ENCODE measurements around the gene VASP. TPM values are rescaled to one million over a fixed set of nuclear protein-coding genes. Genes with fewer than 3 reads are reported as not detected.

Gene VASP
- total and polyA plus RNA-seq, 7 donors: 13.5 to 76.3 (median 22.7) TPM

DNA sequence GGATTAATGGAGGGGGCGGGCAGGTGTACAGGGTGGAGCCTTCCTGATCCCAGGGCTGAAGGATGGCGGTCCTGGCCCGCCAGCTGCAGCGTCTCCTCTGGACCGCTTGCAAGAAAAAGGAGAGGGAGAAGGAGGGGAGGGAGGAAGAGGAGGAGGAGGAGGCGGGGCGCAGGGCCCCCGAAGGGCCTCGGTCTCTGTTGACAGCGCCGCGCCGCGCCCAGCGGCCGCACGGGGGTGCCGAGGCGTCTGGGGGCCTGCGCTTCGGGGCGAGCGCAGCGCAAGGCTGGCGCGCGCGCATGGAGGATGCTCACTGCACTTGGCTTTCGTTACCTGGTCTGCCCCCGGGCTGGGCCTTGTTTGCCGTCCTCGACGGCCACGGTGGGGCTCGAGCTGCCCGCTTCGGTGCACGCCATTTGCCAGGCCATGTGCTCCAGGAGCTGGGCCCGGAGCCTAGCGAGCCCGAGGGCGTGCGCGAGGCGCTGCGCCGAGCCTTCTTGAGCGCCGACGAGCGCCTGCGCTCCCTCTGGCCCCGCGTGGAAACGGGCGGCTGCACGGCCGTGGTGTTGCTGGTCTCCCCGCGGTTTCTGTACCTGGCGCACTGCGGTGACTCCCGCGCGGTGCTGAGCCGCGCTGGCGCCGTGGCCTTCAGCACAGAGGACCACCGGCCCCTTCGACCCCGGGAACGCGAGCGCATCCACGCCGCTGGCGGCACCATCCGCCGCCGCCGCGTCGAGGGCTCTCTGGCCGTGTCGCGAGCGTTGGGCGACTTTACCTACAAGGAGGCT is 8.7 kb upstream of the VASP start, which contains the start of gene PPM1N:
Gene PPM1N, plus strand, starts transcription at position 33 of the 785 bp plus-strand sequence. Its CDS starts 30 bp downstream, at position 63.
- Histone ChIP-seq H3K27ac (no peak within 1 kb of the TSS), H3K36me3 (ENCODE audit: insufficient read depth in 1 of 2, low read depth in 1 of 2) (no peaks in the 10 kb centered on the region), H3K27me3 (ENCODE audit: insufficient read depth in 3 of 3, low read length in 2 of 3) (peaks cover 0 to 43% (median 2%) of the 10 kb centered on the region in 3 donors), H3K4me1 (peaks cover 9% of the 10 kb centered on the region), H3K4me3 (peak within 1 kb of the TSS; percentile 52), H3K9me3 (no peaks in the 10 kb centered on the region)
- intact Hi-C loops (cut with DNase I): loop anchor here (1.0 to 10.0 kb wide), 3 partner anchors 21 to 174 kb away; partner anchors contain the start of gene CKM (in 1 of the 2)
- 1 to 2% (median 2%) methylated on average over 62 to 89 of the region's 89 CpGs for WGBS, 3 donors
- peak in 1 of 2 donors; percentile 66 for DNase-seq
- ATAC-seq: no peak
- TF ChIP-seq, protein P1, sequence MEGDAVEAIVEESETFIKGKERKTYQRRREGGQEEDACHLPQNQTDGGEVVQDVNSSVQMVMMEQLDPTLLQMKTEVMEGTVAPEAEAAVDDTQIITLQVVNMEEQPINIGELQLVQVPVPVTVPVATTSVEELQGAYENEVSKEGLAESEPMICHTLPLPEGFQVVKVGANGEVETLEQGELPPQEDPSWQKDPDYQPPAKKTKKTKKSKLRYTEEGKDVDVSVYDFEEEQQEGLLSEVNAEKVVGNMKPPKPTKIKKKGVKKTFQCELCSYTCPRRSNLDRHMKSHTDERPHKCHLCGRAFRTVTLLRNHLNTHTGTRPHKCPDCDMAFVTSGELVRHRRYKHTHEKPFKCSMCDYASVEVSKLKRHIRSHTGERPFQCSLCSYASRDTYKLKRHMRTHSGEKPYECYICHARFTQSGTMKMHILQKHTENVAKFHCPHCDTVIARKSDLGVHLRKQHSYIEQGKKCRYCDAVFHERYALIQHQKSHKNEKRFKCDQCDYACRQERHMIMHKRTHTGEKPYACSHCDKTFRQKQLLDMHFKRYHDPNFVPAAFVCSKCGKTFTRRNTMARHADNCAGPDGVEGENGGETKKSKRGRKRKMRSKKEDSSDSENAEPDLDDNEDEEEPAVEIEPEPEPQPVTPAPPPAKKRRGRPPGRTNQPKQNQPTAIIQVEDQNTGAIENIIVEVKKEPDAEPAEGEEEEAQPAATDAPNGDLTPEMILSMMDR (IDR thresholded peaks at IDR 0.05): no peak

DNA sequence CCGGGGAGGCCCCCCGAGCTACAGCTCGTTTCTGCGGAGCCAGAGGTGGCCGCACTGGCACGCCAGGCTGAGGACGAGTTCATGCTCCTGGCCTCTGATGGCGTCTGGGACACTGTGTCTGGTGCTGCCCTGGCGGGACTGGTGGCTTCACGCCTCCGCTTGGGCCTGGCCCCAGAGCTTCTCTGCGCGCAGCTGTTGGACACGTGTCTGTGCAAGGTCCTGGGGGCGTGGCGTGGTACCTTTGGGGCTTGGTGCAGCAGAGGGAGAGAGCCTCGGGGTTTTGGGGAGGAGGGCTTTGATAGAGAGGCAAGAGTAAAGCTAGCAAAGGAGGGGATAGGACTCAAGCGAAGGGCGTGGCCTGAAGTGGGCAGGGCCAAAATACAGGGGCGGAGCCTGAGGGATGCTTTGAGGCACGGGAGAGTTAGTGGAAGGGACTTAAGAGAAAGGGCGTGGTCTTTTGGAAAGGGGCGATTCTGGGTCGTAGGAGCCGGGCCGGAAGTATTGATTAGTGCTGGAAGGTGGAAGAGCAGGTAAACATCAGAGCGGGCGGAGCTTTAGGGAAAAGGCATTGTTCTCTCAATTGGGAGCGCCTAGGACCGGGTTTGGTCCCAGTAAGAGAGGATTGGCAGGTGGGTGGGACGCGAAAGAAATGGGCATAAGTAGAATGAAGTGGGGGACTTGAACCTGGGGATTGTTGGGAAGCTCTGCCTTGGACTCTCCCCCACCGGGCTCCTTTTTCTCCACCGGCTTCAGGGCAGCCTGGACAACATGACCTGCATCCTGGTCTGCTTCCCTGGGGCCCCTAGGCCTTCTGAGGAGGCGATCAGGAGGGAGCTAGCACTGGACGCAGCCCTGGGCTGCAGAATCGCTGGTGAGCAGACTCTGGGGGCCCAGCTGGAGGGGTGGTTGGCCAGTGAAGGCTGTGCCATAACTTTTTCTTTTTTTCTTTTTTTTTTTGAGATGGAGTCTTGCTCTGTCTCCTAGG is 7.8 kb upstream of the VASP start:
- Histone ChIP-seq H3K27me3 (ENCODE audit: insufficient read depth in 3 of 3, low read length in 2 of 3) (peaks cover 0 to 43% (median 2%) of the 10 kb centered on the region in 3 donors), H3K36me3 (ENCODE audit: insufficient read depth in 1 of 2, low read depth in 1 of 2) (no peaks in the 10 kb centered on the region), H3K9me3 (no peaks in the 10 kb centered on the region), H3K4me1 (peaks cover 9% of the 10 kb centered on the region), H3K4me3 (peak overlapping the region; percentile 39), H3K27ac (no peak overlapping the region)
- TF ChIP-seq, protein P1 (IDR thresholded peaks at IDR 0.05): no peak
- peak; percentile 31 to 57 (median 51) for ATAC-seq
- WGBS, 3 donors: 8 to 10% (median 10%) methylated on average over 37 of the region's 37 CpGs
- peak; percentile 62 to 80 for DNase-seq
- intact Hi-C loops (cut with DNase I): loop anchor here (1.0 to 10.0 kb wide), 3 partner anchors 20 to 175 kb away; partner anchors contain the start of gene CKM (in 1 of the 2)

DNA sequence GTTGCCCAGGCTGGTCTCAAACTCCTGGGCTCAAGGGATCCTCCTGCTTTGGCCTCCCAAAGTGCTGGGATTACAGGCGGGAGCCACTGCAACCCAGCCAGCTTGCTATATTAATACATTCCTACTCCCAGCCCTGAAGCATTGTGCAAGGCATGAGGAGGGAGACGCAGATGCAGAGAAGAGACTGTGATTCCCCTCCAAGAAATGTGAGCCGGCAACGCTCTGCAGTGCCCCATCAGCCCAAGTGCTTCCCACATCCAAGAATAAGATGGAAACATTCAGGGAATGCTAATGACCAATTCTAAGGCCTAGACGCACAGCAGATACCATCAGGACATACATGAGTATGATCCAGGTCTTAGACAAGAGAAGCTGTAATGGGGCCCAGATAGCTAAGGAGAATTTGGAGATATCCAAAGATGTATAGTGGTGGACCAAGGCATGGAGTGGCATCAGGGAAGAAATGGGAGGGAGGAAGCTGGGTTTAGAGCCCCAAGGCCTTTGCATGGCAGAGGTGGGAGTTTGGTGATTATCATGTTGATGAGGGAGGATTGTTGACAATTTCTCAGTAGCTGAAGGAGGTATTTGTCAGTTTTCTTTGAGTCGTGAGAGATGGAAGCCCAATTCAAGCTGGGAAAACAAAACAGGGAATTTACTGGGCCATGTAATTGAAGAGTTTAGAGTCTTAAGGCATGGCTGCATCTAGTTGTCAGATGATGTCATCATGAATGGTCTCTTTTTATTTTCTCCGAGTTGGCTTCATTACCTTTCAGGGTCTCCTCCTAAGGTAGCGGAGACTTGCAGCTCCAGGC is 6.2 kb upstream of the VASP start:
- Histone ChIP-seq H3K27me3 (ENCODE audit: insufficient read depth in 3 of 3, low read length in 2 of 3) (peaks cover 0 to 38% (median 2%) of the 10 kb centered on the region in 3 donors), H3K4me3 (no peak overlapping the region), H3K9me3 (no peaks in the 10 kb centered on the region), H3K27ac (no peak overlapping the region), H3K36me3 (ENCODE audit: insufficient read depth in 1 of 2, low read depth in 1 of 2) (no peaks in the 10 kb centered on the region), H3K4me1 (peaks cover 9% of the 10 kb centered on the region)
- TF ChIP-seq, protein P1 (IDR thresholded peaks at IDR 0.05): no peak
- ATAC-seq (no peak), DNase-seq (no peak)
- 77 to 80% (median 79%) methylated on average over 8 of the region's 8 CpGs for WGBS, 3 donors
- intact Hi-C loops (cut with DNase I): no loop called here

DNA sequence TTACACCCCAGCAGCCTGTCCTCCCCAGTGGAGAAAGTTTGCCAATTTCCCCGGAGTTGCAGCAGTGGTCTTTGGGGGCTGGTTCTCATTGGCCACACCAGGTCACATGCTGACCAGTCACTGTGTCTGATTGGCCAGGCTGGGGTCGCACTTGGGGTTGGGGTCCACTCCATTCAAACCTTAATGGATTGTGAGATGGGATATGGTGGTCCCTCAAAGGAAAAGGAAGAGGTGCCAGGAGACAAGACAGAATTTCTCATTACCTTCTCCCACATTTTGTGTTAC is 5.6 kb upstream of the VASP start:
- TF ChIP-seq, protein P1 (IDR thresholded peaks at IDR 0.05): no peak
- Histone ChIP-seq H3K4me1 (peaks cover 9% of the 10 kb centered on the region), H3K4me3 (no peak overlapping the region), H3K27ac (no peak overlapping the region), H3K9me3 (no peaks in the 10 kb centered on the region), H3K36me3 (ENCODE audit: insufficient read depth in 1 of 2, low read depth in 1 of 2) (no peaks in the 10 kb centered on the region), H3K27me3 (ENCODE audit: insufficient read depth in 3 of 3, low read length in 2 of 3) (peaks cover 0 to 38% (median 2%) of the 10 kb centered on the region in 3 donors)
- intact Hi-C loops (cut with DNase I): no loop called here
- WGBS, 3 donors: 37 to 61% (median 46%) methylated on average over 2 of the region's 2 CpGs
- DNase-seq (no peak), ATAC-seq (no peak)

Data from psoas muscle (tissue), 8 donors.